GM18909 (cell line): Measurements from ENCODE around the gene PHF3.
"Not testable (repeated sequence)": the region's sequence is repeated elsewhere in the genome, so short reads cannot be mapped to it uniquely, and the experiment has no call there.

Source experiments
- ATAC-seq: cut with Tn5 transposase; IDR thresholded peaks from one replicate; pipeline ENCODE4 v1.9.1; 2021; ENCODE audit warnings: mild to moderate bottlenecking; ENCODE audit not compliant: unreplicated experiment, poor library complexity

The PHF3 gene

DNA sequence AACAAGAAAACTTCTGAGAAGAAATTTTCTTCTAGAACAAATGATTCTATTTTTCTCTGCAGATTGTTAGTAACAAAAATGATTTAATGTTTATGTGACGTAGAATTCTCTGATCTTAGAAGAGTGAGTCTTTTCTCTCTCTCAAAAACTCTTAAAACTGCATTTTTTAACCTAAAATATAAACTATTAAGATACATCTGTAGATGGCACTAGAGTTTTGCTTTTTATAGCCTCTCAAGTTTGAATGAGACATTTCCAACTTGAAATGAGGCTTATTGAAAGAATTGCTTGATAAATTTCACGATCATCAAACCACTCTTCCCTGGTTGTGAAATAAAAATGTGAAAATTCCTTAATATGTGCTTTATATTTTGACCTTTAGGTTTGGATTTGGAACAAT, 53.8 kb downstream of the PHF3 start:
- ATAC-seq, result no peak

GRCh38 chr6:63690221-63690620, 54.6 kb downstream of the PHF3 start:
- no peak for ATAC-seq

GRCh38 chr6:63705707-63706106, 70.1 kb downstream of the PHF3 start:
- ATAC-seq, result no peak

DNA sequence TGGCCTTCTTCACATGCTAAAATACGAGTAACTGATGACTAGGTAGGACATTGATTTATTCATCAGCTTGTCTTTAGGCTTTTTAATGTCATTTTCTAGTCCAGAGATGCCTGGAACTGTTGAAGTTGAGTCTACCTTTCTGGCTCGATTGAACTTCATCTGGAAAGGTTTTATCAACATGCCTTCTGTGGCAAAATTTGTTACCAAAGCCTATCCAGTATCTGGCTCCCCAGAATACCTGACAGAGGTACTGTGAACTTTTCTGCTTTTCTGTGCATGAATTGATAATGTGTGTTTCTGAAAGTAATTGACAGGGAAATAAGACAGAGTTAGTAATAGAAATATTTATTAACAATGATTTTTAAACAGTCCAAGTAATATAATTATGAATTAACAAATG, 71.0 kb downstream of the PHF3 start:
- no peak for ATAC-seq

- ATAC-seq, result no peak
These were observed 73.0 kb downstream of the PHF3 start for GRCh38 chr6:63708631-63709030.

GRCh38 chr6:63709148-63709547, 73.5 kb downstream of the PHF3 start:
- ATAC-seq, result no peak

DNA sequence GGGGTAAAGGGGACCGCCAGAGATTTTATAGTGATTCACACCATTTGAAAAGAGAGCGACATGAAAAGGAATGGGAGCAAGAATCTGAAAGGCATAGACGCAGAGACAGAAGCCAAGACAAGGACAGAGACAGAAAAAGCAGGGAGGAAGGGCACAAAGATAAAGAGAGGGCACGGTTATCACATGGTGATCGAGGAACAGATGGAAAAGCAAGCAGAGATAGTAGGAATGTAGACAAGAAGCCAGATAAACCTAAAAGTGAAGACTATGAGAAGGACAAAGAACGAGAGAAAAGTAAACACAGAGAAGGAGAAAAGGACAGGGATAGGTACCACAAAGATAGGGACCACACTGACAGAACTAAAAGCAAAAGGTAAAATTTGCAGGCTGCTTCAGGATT, 77.7 kb downstream of the PHF3 start:
- ATAC-seq, result no peak

DNA sequence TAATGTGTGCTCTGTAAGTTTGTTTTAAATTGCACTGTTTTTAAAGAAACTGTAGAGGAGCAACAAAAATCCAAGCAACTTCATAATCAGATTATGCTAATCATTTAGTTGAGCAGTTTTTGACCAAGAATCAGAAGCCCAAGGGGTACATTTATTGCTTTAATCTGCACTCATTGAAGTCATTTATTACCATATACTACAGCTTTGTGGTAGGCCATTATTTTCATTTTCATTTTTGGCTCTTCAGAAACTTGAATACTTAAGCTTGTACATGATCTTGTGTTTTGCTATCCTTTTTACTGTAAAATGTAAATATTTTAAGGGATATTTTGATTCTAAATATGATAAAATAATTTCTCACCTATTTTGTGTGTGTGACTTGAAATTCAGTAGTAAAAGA, 78.5 kb downstream of the PHF3 start:
- ATAC-seq, result no peak

- no peak for ATAC-seq
These were observed 80.6 kb downstream of the PHF3 start for GRCh38 chr6:63716169-63716568.

- ATAC-seq, result no peak
These were observed 85.6 kb downstream of the PHF3 start for GRCh38 chr6:63721181-63721580.

GRCh38 chr6:63724721-63725120, 89.1 kb downstream of the PHF3 start:
- ATAC-seq, result peak; percentile 53

DNA sequence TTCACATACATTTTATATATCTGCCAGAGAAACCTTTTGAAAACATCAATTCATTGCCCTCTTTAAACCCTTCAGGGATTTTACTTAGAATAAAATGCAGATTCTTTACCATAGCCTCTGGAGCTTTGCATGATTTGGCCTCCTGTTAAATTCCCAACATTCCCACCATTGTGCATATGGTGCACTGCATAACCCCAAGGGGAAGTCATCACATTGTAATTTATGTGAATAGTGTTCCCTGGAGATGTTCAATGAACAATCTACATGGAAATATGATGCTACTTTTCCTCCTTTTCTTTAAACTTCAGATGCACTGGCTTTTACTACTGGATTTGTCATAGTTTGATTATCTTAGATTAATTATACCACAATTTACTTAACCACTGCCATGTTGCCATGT, 94.7 kb downstream of the PHF3 start:
- no peak for ATAC-seq

- no peak for ATAC-seq
These were observed 96.3 kb downstream of the PHF3 start for GRCh38 chr6:63731930-63732329.

GRCh38 chr6:63732336-63732735, 96.7 kb downstream of the PHF3 start:
- no peak for ATAC-seq

GRCh38 chr6:63734923-63735322, 99.3 kb downstream of the PHF3 start:
- ATAC-seq, result no peak

GRCh38 chr6:63738190-63738589, 102.6 kb downstream of the PHF3 start:
- not testable (repeated sequence) for ATAC-seq

DNA sequence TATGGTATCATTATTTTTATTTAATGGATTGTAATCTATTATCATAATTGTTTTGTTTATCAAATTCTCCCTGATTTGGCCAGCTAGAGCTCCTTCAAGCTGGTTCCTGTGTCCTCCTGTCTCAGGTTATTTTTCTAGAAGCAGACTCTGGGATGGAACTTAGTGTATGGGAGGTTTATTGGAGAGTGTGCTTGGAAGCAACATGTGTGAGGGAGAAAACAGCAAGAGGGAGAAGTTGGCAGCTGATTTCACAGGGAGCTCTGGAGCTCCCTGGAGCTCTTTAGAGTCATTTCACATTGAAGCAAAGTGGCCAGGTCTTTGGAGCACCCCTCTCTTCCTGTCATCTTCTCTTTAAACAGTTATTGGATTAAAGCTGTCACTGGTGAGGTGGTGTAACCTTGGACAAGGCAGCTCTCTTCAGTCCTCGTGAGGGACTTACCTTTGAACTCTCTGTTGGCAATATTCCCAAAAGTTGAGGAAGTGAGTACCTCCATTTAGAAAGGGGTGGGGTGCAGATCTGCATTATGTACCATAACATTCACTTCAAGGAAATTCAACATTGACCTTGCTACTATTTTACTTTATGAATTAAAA, 103.6 kb downstream of the PHF3 start:
- no peak for ATAC-seq

DNA sequence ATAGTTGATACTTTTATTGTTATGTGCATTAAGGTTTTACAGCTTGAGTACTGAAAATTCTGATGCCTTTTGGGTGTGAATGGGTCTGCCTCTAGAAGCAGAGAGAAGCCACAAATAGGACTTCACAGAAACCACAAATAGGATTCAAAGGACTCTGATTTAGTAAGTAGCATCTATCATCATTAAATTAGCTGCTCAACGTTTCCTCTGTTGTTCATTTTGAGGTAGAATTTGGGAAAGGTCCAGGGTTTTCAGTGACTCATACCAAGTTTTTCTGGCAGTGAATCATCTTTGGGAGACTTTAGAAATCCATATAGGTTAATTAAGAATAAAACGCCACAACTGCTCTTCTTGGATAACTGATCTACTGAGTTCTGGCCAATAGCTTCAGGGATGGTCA, 105.1 kb downstream of the PHF3 start:
- no peak for ATAC-seq

GRCh38 chr6:63742060-63742459, 106.5 kb downstream of the PHF3 start:
- ATAC-seq, result no peak

DNA sequence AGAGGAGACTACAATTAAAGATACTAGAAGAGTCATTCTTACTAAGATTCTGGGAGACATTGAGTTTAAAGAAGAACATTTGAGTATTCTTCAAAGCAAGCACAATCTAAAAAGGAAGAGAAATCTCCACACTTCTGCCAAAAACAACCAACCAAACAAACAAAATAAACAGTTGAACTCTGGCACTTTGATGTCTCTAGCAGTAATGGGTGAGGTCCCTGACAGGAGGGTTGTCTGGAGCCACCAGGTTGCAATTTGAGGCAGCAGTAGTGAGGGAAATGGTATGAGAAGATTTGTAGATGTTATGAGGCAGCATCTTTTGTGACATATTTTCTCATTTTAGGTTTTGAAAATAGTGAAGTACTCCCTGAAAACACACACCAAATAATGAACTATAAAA, 108.1 kb downstream of the PHF3 start:
- ATAC-seq, result no peak

DNA sequence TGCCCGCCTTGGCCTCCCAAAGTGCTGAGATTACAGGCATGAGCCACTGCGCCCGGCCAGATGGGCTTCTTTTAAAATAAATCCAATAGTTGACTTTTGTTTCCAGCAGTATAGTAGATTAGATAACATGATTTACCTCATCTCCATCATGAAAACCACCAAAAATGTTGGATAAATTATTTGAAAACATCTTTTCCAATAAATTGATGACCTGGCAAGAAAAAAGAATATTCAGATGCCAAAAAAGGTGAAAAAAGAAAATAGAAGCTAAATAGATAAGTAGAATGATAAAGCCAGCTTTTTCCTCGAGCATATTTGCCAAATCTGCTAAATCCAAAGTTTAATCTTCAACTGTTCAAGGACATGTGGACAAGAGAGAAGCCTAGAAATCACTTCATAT, 109.2 kb downstream of the PHF3 start:
- no peak for ATAC-seq

DNA sequence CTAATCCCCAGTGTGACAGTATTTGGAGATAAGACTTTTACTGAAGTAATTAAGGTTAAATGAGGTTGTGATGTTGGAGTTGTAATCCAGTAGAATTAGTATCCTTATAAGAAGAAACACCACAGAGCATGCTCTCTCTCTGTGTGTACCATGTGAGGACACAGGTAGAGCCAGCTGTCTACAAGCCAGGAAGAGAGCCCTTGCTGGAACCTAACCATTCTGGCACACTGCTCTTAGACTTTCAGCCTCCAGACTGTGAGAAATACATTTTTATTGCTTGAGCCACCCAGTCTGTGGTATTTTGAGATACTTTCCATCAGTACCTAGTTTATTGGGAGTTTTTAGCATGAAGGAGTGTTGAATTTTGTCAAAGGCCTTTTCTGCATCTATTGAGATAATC, 110.2 kb downstream of the PHF3 start:
- ATAC-seq, result no peak

DNA sequence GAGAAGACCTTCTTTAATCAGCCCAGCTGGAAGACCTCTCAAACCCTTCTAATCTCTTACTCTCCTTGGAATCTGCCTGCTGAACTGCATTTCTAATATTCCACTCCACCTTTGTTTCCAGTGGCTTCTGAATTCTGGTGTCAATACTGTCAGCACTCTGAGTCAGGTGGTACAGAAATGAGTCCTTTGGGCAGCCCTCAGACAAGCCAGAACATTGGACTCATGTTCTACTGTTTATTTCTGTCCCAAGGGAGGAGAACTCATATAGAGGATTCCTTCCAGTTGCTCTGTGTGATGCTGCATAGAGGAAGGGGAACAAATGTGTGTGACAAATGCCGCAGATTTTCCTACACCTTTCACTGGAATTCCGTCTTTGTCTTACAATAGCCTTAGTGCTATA, 114.8 kb downstream of the PHF3 start:
- no peak for ATAC-seq
